ENCODE measurements around the gene NSUN6.

NSUN6 gene

DNA sequence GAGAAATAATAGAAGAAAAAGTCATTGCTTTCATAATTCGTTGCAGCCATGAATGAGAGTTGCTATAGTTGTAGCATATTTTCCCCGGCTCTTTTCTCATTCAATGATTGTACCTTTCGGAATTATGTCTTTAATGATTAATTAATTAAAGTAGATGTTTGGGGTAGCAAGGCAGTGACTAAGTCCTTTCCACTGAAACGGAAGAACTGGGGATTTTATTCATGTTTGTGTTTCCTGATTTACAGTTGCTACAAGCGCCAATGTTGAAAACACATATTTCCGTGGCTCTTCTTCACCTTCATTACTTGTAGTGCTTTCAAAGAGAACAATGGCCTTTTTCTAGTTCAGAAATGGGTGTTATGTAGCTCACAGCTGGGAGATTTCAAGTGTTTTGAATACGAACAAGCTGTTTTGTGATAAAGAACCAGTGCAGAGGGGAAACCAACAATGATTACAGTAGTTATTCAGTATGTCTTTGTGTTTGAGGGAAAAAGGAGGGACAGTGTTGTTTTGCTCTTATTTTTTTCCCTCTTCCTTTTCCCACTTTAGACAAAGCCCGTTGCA lies 153.5 kb downstream of the NSUN6 start:
- no peak for DNase-seq
